Measurements from ENCODE around the gene ZFYVE9.

ZFYVE9 gene

DNA sequence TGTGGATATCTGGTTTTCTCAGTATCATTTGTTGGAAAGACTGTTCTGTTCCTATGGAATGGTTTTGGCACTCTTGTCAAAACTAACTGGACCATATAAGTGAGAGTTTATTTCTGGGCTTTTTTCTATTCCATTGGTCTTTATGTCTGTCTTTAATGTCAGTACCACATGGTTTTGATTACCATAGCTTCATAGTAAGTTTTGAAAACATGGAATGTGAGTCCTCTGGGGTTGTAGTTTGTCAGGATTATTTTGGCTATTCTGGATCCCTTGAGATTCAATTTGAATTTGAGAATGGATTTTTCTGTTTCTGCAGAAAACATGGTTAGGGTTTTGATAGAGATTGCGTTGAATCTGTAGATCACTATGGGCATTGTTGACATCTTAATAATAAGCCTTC is 107.9 kb downstream of the ZFYVE9 start:
- no peak for DNase-seq

GRCh38 chr1:52253421-52253820 is 111.5 kb downstream of the ZFYVE9 start:
- DNase-seq, result no peak

- DNase-seq, result no peak
Measured at GRCh38 chr1:52259886-52260285, 118.0 kb downstream of the ZFYVE9 start.

DNA sequence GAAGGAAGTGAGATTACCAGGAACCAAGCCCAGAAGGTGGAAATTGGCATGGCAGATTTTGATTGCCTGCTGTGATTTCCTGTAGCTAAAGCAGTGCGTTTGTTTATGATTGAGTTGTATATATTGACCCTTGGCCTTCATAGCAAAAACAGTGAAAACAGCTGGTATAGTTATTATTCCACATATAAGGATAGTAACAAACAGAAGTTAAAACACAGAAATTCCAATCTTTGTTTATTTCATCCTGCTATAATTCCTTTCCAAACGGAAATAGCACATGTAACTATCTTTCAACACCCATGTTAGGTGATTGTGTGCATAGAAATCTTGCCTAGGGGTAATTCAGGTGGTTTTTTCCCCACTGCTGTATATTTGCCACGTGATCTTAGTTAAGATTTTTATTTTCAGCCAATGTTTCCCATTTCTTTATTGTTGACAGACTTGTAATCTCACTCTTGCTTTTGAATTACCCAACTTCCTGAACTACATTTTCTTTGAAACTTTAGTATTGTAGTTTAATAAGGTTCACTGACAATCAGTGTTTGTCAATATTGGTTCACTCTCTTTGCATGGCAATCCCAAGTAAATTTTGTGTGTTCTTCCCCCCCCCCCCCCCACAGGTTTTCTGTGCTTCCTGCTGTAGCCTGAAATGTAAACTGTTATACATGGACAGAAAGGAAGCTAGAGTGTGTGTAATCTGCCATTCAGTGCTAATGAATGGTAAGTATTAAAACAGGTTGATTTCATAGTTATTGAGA is 121.4 kb downstream of the ZFYVE9 start:
- DNase-seq, result no peak

- DNase-seq, result no peak
Measured at GRCh38 chr1:52264530-52265115, 122.7 kb downstream of the ZFYVE9 start.

DNA sequence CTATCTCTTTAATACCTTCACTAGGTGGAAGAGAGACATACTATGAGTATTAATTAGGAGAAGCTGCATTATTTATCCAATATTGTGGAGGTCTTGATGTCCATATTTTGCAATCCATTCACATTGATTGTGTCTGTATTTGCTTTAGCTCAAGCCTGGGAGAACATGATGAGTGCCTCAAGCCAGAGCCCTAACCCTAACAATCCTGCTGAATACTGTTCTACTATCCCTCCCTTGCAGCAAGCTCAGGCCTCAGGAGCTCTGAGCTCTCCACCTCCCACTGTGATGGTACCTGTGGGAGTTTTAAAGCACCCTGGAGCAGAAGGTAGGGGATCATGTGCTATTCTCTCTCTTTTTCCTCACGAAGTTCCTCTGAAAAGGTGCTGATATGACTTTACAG is 124.6 kb downstream of the ZFYVE9 start:
- no peak for DNase-seq

GRCh38 chr1:52268372-52268771 is 126.5 kb downstream of the ZFYVE9 start:
- no peak for DNase-seq

GRCh38 chr1:52281518-52281917 is 139.6 kb downstream of the ZFYVE9 start:
- DNase-seq, result no peak

DNA sequence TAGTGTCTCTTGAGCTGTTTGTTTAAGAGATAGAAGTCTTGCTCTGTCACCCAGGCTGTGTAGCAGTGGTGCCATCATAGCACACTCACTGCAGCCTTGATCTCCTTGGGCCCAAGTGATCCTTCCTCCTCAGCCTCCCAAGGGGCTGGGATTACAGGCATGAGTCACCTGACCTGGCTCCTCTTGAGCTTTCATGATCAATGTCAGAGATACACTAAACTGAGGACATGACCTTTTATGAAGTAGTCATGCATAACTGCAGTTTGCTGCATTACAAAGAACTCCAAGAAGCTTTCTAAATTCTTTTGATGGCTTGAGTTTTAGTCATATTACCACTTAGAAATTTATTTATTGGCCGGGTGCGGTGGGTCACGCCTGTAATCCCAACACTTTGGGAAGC is 146.4 kb downstream of the ZFYVE9 start:
- DNase-seq, result no peak

DNA sequence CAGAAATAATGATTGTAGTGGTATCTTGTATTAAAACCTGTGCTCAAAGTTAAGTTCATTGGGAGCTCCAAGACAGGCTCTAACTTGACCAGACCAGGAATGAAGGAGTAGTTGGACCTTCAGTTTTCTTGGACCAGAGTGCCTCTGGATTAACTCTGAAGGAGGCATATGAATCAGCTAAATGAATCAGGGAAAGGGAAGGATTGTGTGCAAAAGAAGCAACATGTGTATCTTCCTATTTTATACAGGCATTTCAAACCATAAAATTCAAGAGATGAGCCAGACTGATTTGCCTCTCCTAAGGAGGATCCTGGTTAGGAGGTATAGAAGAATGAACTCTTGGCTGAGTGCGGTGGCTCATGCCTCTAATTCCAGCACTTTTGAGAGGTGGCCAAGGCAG is 152.7 kb downstream of the ZFYVE9 start:
- DNase-seq, result no peak

DNA sequence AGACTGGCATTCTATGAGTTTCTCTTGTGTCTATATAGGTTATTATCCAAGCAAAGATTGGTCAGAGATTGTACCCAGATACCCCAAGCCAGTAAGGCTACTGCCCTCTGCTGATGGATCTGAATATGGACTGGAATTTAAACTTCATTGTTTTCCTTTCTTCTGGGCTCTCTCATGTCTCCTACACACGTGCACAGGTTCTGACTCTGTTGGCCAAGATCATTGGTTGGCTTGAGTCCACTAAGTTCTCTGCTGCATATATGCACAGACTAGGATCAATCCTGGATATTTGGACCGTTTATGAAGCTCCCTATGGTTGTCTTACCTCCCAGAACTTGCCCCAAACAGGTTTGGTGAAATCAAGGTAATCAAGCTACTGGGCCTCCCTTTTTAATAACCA is 154.5 kb downstream of the ZFYVE9 start:
- DNase-seq, result no peak

- no peak for DNase-seq
Measured at GRCh38 chr1:52305417-52306226, 163.7 kb downstream of the ZFYVE9 start.

DNA sequence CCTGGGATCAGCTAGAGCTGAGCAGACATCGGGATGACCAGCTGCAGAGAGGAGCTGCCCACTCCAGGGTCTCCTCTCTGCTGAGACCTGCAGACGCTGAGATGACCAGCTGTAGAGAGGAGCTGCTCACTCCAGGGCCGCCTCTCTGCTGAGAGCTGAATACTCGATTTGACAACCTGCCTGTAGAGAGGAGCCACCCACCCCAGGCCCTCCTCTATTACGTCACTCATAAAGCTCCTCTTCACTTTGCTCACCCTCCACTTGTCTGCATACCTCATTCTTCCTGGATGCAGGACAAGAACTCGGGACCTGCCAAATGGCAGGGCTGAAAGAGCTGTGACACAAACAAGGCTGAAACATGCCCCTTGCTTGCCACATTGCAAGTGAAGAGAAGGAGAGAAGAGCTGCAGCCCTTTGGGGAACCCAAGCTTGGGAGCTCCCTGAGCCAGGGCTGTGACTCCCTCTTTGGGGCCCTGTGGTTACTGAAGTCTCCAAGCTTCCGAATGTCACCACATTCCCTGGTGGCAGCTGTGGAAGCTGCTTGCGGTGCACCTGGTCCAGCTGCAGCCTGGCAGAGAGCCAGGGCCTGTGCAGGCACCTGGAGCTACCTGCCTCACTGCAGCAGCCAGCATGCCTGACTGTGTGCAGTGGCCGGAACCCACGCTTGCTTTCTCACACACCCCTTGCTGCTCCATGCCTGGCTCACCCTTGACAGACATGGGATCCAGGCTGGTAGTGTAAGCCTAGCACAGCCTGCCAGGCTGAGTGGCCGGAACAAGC is 164.5 kb downstream of the ZFYVE9 start:
- DNase-seq, result no peak

DNA sequence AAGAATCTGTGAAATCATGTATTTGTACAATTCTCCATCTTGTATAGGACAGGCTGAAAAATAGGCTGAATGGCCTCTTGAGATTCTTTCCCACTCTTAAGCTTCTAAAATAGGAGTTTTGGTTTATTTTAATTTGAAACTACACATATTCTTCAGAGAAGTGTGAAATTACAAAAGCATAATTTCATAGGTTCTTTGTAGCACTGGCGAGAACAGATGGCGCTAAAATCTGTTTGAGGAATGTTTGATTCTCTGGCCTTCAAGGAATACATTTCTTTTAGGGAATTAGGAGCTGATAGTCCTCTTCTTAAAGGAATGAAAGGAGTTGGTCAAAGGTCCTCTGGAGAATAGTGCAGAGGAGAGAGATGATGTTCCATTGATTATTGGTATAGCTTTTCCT is 179.2 kb downstream of the ZFYVE9 start:
- no peak for DNase-seq

- no peak for DNase-seq
Measured at GRCh38 chr1:52323731-52324130, 181.8 kb downstream of the ZFYVE9 start.

GRCh38 chr1:52325786-52326185 is 183.9 kb downstream of the ZFYVE9 start:
- no peak for DNase-seq

DNA sequence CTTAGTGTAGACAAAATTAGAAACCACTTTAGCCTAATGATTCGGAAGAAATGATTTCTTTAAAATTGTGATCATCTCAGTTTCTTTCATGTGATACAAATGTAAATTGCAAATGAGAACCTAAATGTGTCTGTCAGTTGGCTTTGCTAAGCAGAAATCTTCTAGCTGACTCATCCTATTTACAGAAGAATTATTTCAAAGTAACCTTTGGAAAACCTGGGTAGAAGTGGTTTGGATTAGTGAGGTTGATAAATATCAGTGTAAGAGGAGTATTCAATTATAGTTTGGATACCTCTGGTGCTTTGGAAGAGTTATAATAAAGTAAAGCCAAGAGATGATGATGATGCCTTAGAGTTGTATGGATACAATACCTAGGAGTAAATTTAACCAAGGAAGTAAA is 186.7 kb downstream of the ZFYVE9 start:
- no peak for DNase-seq

DNA sequence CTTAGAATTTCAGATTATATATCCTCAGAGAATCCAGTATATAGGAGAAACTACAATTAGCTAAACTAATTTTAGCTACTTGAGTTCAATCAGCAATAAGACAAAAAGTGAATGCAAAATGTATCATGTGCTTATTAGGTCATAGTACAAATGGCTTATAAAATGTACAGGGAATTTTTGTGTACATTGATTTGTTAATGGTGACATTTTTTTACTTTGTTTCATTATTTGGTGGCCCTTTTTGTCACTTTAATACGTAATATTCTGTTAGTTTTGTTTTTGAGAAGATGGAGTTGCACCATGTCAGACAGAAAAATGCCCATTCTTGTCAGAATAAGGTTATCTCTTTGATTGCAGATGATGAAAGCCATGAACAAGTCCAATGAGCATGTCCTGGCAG is 190.5 kb downstream of the ZFYVE9 start:
- no peak for DNase-seq

- DNase-seq, result no peak
Measured at GRCh38 chr1:52334906-52335528, 193.1 kb downstream of the ZFYVE9 start.

- DNase-seq, result no peak
Measured at GRCh38 chr1:52337439-52337838, 195.6 kb downstream of the ZFYVE9 start.

DNA sequence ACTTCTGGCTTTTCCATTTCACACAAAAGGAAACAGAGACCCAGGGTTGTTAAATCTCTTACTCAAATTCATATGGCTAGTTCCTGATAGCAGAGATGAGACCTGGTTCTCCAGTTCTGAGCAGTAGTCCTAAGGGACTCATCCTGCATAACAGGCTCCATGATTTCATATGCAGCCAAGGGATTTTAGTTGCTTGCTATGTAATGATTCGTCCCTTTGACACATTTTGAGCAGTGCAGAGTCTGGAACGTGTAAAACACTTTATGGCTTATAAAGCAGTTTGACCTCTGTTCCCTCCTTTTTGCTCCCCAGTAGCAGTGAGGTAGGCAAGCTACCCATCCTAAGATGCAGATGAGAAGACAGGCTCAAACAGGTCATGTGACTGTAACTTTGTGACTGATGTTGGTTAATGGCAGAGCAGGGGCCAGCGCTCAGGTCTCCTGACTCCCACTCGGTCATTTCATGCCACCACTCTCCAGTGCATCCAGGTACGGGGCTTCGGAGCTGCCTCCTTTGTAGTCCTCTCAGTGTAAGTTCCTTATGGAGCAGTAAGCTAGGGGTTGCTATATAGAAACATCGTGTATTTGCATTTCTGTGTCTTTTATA is 199.9 kb downstream of the ZFYVE9 start:
- DNase-seq, result no peak

- DNase-seq, result no peak
Measured at GRCh38 chr1:52343979-52344378, 202.1 kb downstream of the ZFYVE9 start.

Measured in amniotic stem cell (primary cell).